Activated naive CD8-positive, alpha-beta T cell treated with anti-CD3 and anti-CD28 coated beads, Interleukin-2, amount 10 ng/mL, durations not matched to agents 7 days and 5 days (primary cell): ENCODE data around the gene VEGFB. TPM values are rescaled to one million over a fixed set of nuclear protein-coding genes. Genes with fewer than 3 reads are reported as not detected.
A peak's percentile ranks its signal among the peaks of the same experiment; 100 is the strongest.

ENCODE experiments used
- ATAC-seq: fragments of 150-1000 bp; cut with Tn5 transposase; one replicate; pipeline ENCODE4 v1.10.0; 2021; ENCODE audit warnings: low read depth, moderate library complexity
- POLR2A ChIA-PET: fragments of 350-600 bp; sonication (Branson Sonifier 250); formaldehyde crosslinking; loops from one replicate; lab custom pipeline; 2021; ENCODE audit warnings: antibody characterized with exemption; lab: Charles Lee
- DNase-seq: peaks from one replicate; pipeline ENCODE4 v3.0.0; 2021
- H3K27ac Mint-ChIP-seq: one replicate; pipeline ENCODE4 v1.8.0; 2022; ENCODE audit warnings: mild to moderate bottlenecking, mixed read lengths
- H3K27me3 Mint-ChIP-seq: one replicate; pipeline ENCODE4 v1.8.0; 2022; ENCODE audit warnings: mild to moderate bottlenecking, moderate library complexity, mixed read lengths
- H3K36me3 Mint-ChIP-seq: one replicate; pipeline ENCODE4 v1.8.0; 2021; ENCODE audit warnings: mild to moderate bottlenecking, mixed read lengths
- H3K4me1 Mint-ChIP-seq: one replicate; pipeline ENCODE4 v1.8.0; 2021; ENCODE audit warnings: mixed read lengths
- H3K4me3 Mint-ChIP-seq: one replicate; pipeline ENCODE4 v1.8.0; 2022; ENCODE audit warnings: mild to moderate bottlenecking, moderate library complexity, mixed read lengths
- H3K9me3 Mint-ChIP-seq: one replicate; pipeline ENCODE4 v1.8.0; 2021; ENCODE audit warnings: mixed read lengths
- total RNA-seq, 2 experiments: library from RNA; stranded (reverse); gene quantifications; one replicate each; pipeline ENCODE4 v1.2.3, GENCODE V29; 2021

The VEGFB gene
- total RNA-seq, 2 experiments from 2014 or later: 93.4 to 98.8 TPM

DNA sequence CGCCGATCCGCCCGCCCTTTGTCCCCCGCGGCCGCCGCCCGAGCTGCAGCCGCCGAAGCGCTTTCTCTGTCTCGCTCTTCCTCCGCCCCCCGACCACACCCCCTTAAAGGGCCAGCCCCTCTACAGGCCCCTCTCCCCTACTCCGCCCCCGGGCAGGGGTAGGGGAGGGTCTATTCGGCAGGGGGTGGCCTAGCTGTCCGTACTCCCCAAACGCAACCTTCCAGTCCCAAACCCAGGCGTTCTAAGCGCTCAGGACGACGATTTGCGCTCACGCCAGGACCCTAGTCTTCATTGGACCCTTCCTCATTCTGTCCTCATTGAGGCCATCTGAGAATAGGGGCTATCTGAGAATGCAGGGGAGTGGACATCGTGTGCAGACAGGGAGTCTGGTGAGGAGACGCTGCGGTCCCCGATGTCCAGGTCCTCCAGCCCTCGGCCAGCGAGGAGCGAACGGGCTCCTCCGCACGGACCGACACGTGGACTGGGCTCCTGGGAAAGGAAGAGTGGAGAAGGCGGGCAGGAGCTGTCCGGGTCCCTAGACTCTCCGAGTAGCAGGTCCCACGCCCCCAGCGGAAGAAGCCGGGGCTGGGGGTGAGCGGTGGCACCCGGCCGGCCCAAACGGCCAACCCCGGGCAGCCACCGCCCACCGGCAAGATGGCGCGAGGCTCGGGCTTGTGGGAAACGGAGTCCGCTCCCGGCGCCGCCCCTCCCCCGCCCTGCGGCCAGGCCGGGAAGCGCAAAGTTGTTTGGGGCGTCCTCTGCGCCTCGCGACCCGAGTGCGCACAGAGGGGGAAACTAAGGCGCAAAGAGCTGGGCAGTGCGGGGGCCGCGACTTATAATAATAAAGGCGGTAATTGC lies 12.7 kb downstream of the VEGFB start, which contains the start of gene PPP1R14B:
PPP1R14B (minus strand) TSS at position 73 of the 858 bp plus-strand sequence. CDS start 270 bp downstream, outside the sequence.
- Mint-ChIP-seq H3K27me3 (peaks cover 2% of the 10 kb centered on the region), H3K4me1 (peaks cover 23% of the 10 kb centered on the region), H3K36me3 (peaks cover 6% of the 10 kb centered on the region), H3K27ac (peak within 1 kb of the TSS; percentile 90), H3K4me3 (peak within 1 kb of the TSS; percentile 93), H3K9me3 (no peaks in the 10 kb centered on the region)
- DNase-seq (peak; percentile 88), ATAC-seq (peak; percentile 51)
- POLR2A ChIA-PET: interaction anchor here (1.0 to 7.1 kb wide), 11 partner anchors 13 to 74 kb away, joined by 3 to 106 read pairs (median 14); partner anchors contain the start of genes BAD, DNAJC4, ESRRA and FERMT3

DNA sequence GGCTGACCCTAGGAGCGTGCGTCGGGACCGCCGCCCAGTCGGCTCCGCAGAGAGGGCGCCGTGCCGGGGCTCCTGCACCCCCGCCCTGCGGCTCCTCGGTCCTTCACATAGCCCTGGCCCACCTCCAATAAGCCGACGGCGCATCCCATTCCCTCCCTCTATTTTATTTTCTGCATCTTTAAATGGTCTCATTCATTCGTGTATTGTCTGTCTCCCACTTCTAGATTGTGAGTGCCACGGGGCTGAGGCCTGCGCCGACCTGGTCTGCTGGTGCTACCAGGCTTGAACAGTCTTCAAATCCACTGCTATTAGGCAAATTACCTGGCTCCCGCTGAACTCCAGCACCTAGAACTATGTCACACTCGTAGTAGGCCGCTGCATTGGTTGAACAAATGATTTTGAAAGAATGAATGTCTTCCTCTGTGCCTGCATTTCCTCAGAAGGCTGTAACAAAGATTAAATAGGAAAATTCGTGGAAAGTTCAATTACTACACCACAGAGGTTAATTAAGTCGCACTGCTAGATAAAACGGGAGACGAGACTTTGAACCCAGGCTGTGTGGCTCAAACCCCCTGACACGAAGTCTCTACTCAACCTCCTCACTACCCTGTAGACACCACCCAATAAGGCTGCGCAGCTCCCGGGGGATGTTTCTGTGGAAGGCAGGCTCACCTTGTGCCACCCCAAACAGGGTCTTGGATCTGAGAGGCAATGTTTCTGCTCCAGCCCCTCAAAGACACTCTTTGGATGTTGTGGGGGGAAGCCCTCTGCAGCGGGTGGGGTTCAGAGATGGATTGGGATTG lies 13.5 kb downstream of the VEGFB start:
- Mint-ChIP-seq H3K27ac (peak overlapping the region; percentile 48), H3K4me1 (peaks cover 20% of the 10 kb centered on the region), H3K36me3 (peaks cover 6% of the 10 kb centered on the region), H3K4me3 (peak overlapping the region; percentile 50), H3K27me3 (peaks cover 2% of the 10 kb centered on the region), H3K9me3 (no peaks in the 10 kb centered on the region)
- no peak for ATAC-seq
- no peak for DNase-seq
- POLR2A ChIA-PET: interaction anchor here (0.7 to 7.1 kb wide), 8 partner anchors 21 to 75 kb away, joined by 3 to 106 read pairs (median 9); partner anchors contain the start of genes ESRRA, FERMT3, STIP1 and TRMT112

DNA sequence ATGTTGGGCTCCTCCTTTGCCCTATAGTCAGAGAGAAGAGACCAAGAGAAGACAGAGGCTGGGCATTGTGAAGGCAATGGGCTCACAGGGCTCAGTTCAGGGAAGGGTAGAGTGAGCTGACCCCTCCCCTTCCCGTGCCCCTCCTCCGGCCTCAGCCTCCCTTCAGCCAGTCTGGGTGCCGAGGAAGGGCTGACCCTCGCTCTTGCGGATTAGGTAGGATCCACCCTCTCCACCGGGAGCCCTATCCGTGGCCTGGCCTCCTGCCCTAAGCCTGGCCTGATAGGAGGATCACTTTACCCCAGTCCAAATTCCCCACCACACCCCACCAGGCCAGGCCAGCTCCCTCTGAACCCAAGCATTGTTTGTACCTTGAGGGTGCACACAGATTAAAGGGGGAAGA lies 14.2 kb downstream of the VEGFB start:
- H3K27me3 Mint-ChIP-seq: peaks cover 2% of the 10 kb centered on the region
- H3K36me3 Mint-ChIP-seq: peaks cover 2% of the 10 kb centered on the region
- POLR2A ChIA-PET: interaction anchor here (0.7 to 1.2 kb wide), 3 partner anchors 22 to 69 kb away, joined by 3 to 4 read pairs (median 4); partner anchors contain the start of gene TRMT112
- DNase-seq (no peak), ATAC-seq (no peak)
- no peak overlapping the region for H3K27ac Mint-ChIP-seq
- H3K4me3 Mint-ChIP-seq: no peak overlapping the region
- H3K9me3 Mint-ChIP-seq: no peaks in the 10 kb centered on the region
- peaks cover 18% of the 10 kb centered on the region for H3K4me1 Mint-ChIP-seq

DNA sequence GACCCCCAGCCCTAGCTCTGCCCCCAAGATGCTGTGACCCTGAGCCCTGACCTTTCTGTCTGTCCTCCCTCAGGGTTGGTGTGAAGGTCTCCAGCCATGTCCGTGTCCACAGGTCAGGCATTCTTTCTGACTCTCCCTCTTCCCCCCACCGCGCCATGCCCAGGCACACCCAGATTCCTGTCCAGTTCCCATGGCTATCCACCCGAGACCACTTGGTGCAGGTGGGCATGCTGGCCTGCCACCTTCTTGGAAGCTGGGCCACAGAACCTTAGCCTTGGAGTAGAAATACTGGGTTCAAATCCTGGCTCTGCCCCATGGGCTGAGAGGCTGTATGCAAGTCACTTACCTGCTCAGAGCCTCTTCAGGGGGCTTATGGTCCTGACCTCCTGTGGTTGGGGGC lies 14.7 kb downstream of the VEGFB start:
- Mint-ChIP-seq H3K36me3 (peaks cover 4% of the 10 kb centered on the region), H3K9me3 (no peaks in the 10 kb centered on the region), H3K4me1 (peaks cover 23% of the 10 kb centered on the region), H3K27me3 (peaks cover 2% of the 10 kb centered on the region), H3K4me3 (no peak overlapping the region), H3K27ac (no peak overlapping the region)
- ATAC-seq: no peak
- no peak for DNase-seq
- POLR2A ChIA-PET: interaction anchor here (0.7 to 1.2 kb wide), 3 partner anchors 22 to 68 kb away, joined by 3 to 4 read pairs (median 4); partner anchors contain the start of gene TRMT112

DNA sequence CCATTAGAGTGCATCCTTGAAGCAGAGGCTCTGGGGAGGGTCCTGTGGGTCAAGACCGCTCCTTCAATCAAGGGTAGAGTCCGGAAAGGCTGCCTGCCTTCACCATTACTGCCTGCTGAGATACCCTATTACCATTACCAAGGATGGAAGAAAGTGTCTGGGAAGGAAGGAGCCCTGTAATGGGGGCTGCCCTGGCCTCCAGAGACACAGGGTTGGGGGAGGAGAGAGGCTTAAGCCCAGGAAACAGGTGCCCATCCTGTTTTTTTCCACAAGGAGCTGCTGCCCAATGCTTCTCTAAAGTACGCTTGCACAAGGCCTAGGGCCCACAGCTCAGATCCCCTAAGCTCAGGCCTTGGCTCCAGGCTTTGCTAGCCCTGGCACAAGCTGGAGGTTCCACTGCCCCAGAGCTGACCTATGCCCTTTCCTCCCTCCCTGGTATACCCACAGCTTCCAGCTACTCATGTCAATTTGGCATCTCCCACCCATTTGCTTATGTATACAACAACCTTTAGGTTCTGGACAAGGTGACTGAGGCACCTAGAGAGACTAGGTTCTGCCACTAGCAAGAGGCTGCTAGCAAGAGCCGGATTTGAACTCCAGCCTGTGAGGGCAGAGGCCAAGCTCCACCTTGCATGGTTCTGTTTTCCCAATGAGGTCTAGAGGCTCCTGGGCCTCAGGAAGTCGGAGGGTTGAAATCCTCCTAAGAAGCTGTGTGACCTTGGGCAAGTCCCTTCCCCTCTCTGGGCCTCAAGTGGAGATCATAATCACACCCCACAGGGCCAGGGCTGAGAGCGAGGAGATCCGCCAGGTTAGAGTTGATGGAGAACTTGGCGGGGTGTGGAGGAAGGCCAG lies 15.4 kb downstream of the VEGFB start:
- Mint-ChIP-seq H3K36me3 (peaks cover 4% of the 10 kb centered on the region), H3K4me3 (no peak overlapping the region), H3K4me1 (peaks cover 23% of the 10 kb centered on the region), H3K9me3 (no peaks in the 10 kb centered on the region), H3K27me3 (peaks cover 2% of the 10 kb centered on the region), H3K27ac (no peak overlapping the region)
- DNase-seq: no peak
- POLR2A ChIA-PET: interaction anchor here (1.3 to 3.6 kb wide), 6 partner anchors 9 to 1410 kb away, joined by 3 to 40 read pairs (median 12); partner anchors contain the start of genes ESRRA, FERMT3, FKBP2 and WDR74
- no peak for ATAC-seq

DNA sequence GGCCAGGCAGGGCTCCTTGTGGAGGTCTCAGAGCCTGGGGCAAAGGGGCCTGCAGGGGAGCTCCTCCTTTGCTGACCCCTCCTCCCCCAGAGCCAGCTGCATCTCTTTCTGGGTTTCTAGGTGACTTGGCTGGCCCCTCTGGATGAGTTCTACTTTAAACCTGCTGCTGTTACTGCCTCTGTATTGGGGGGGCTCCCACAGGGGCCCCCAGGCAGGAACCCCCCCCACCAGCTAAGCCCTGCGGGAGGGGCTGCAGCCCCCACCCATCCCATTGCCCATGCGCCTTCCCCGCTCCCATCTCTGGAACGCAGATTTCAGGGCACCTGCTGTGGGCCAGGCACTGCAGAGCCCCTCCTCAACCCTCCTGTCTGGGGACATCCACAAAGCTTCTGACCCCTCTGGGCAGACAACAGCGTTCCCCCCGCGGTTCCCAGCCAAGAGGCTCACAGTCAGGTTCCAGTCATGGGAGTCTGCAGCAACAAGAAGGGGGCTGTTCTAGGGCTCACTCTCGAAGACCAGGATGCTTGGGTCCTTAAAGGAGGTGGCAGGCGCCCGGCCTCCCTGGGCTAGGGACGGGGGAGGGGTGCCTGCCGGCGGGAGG lies 16.1 kb downstream of the VEGFB start:
- H3K27ac Mint-ChIP-seq: no peak overlapping the region
- no peak for DNase-seq
- peaks cover 2% of the 10 kb centered on the region for H3K27me3 Mint-ChIP-seq
- H3K4me1 Mint-ChIP-seq: peaks cover 23% of the 10 kb centered on the region
- POLR2A ChIA-PET: interaction anchor here (1.2 to 3.6 kb wide), 7 partner anchors 9 to 1411 kb away, joined by 3 to 40 read pairs (median 12); partner anchors contain the start of genes ESRRA, FERMT3, FKBP2 and WDR74
- H3K4me3 Mint-ChIP-seq: peak overlapping the region; percentile 83
- ATAC-seq: peak; percentile 1
- peaks cover 7% of the 10 kb centered on the region for H3K36me3 Mint-ChIP-seq
- H3K9me3 Mint-ChIP-seq: no peaks in the 10 kb centered on the region

DNA sequence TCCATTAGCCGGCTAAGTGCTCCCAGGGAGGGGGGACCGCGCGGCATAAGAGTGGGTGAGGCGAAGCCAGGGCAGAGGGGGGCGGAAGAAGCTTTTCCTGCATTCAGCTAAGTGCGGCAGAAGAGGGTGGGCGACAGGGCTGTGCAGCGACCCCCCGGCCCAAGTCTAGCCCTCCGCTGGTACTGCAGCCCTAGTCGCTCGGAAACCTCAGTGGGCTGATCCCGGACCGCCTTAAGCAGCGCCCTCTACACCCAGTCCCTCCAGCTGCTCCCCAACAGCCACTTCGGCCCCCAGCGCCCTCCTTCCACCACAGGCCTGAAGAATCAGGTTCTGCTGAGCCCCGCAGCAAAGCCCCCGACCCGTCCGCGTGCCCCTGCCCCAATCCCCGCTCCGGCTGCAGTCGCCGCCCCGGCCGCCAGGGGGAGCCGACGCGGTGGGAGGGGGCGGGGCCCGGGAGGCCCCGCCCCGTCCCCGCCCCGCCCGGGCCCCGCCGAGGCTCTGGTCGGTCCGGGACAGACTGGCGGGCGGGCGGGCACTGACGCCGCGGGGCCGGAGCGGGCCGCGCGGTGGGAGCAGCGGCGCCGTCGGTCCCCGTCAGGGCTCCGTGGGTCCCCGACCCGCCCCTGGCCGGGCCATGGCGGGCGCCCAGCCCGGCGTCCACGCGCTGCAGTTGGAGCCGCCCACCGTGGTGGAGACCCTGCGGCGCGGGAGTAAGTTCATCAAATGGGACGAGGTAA lies 16.8 kb downstream of the VEGFB start, which contains the start of gene PLCB3:
PLCB3 (plus strand) TSS at position 515 of the 737 bp plus-strand sequence; CDS start at position 635, 120 bp downstream.
- ATAC-seq (peak; percentile 58), DNase-seq (peak; percentile 83)
- H3K27me3 Mint-ChIP-seq: peaks cover 2% of the 10 kb centered on the region
- H3K27ac Mint-ChIP-seq: peak within 1 kb of the TSS; percentile 75
- peaks cover 7% of the 10 kb centered on the region for H3K36me3 Mint-ChIP-seq
- POLR2A ChIA-PET: interaction anchor here (0.6 to 3.6 kb wide), 8 partner anchors 10 to 89 kb away, joined by 3 to 40 read pairs (median 10); partner anchors contain the start of genes CCDC88B, ESRRA, FERMT3 and FKBP2
- peaks cover 23% of the 10 kb centered on the region for H3K4me1 Mint-ChIP-seq
- no peaks in the 10 kb centered on the region for H3K9me3 Mint-ChIP-seq
- H3K4me3 Mint-ChIP-seq: peak within 1 kb of the TSS; percentile 94

DNA sequence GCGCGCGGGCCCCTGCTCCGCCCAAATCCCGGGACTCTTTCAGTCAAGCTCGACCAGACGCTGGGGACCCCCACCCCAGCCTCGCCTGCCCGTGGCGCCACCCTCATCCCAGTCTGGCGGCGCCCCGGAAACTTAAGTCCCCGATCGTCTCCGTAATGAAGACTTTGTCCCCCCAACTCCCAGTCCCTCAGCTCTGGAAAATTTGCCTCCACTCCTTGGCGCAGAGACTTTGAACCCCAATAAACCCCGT lies 17.3 kb downstream of the VEGFB start:
- Mint-ChIP-seq H3K4me1 (peaks cover 23% of the 10 kb centered on the region), H3K27me3 (peaks cover 2% of the 10 kb centered on the region), H3K9me3 (no peaks in the 10 kb centered on the region), H3K36me3 (peaks cover 7% of the 10 kb centered on the region), H3K4me3 (peak overlapping the region; percentile 94), H3K27ac (peak overlapping the region; percentile 75)
- DNase-seq (no peak), ATAC-seq (no peak)
- POLR2A ChIA-PET: interaction anchor here (0.7 to 3.6 kb wide), 8 partner anchors 13 to 66 kb away, joined by 3 to 40 read pairs (median 5); partner anchors contain the start of genes ESRRA, FERMT3, NUDT22 and STIP1

DNA sequence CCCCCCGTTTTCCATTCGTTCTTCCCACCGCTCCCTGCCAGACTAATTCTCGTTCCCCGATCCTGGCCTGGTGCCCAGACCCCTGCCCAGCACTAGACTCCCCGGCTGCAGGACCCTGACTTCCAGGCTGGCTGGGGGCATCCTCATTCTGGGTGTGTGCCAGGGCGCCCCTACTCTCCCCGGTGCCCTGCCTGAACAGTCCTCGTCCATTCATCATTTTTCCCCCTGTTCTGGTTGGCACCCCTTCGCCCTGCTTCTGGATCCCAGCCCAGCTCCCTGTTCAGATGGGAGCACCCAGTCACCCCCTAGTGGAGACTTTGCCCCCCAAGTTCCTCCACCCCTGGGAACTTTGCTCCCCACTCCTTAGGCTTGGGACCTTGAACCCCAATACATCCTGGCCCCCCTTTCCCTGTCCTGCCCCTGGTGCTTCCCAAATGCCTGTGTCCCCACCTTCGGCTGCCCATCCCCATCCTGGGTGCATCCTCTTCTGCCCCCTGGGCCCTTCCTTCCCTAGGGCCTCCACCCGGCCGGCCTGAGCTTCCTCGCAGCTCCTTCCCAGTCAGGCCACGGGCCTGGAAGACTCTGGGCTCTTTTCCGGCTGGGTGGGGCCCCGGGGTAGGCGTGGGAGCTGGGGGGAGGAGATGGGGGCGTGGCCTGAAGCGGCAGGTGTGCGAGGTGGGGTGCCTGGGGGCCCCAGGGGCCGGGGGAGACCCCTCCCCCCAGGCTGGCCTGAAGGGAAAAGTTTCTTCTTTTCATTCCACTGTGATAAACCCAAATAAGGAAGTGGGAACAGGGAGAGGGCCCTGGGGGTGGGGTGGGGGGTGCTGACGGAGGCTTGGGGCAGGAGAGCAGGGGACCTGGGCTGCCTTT lies 17.9 kb downstream of the VEGFB start:
- DNase-seq (peak; percentile 59), ATAC-seq (no peak)
- peak overlapping the region; percentile 94 for H3K4me3 Mint-ChIP-seq
- peaks cover 7% of the 10 kb centered on the region for H3K36me3 Mint-ChIP-seq
- H3K27ac Mint-ChIP-seq: peak overlapping the region; percentile 75
- peaks cover 2% of the 10 kb centered on the region for H3K27me3 Mint-ChIP-seq
- POLR2A ChIA-PET: interaction anchor here (0.7 to 3.6 kb wide), 7 partner anchors 18 to 67 kb away, joined by 3 to 40 read pairs (median 5); partner anchors contain the start of genes ESRRA, FERMT3, NUDT22 and STIP1
- no peaks in the 10 kb centered on the region for H3K9me3 Mint-ChIP-seq
- H3K4me1 Mint-ChIP-seq: peaks cover 20% of the 10 kb centered on the region

DNA sequence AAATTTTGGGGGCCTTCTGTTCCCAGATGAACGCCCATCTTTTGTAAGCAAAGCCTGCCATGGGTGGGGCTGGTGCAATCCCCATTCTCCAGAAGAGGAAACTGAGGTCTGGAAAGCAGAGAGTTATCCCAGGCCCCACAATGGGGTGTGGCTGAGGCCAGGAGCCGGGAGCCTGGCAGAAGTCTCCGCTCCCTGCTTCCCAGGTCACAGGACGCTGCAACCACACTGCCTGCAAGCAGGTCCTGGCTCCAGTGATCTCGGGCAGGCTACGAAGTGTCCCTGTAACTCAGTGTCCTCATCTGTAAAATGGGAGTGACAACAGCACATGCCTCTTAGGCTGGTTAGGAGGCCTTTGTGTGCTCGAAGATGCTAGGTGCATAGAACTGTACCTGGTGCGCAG lies 18.7 kb downstream of the VEGFB start:
- H3K4me3 Mint-ChIP-seq: peak overlapping the region; percentile 57
- no peak overlapping the region for H3K27ac Mint-ChIP-seq
- H3K4me1 Mint-ChIP-seq: peaks cover 18% of the 10 kb centered on the region
- DNase-seq: no peak
- H3K9me3 Mint-ChIP-seq: no peaks in the 10 kb centered on the region
- no peak for ATAC-seq
- H3K36me3 Mint-ChIP-seq: peaks cover 7% of the 10 kb centered on the region
- POLR2A ChIA-PET: interaction anchor here (1.4 to 3.6 kb wide), 3 partner anchors 16 to 48 kb away, joined by 4 to 40 read pairs (median 5); no protein-coding TSS in a partner anchor
- peaks cover 2% of the 10 kb centered on the region for H3K27me3 Mint-ChIP-seq
